MV-4-11 (cell line): ENCODE results near the gene IRAG1.

ENCODE experiments used
- DNase-seq: peaks from one replicate; lab custom pipeline; 2025; lab: John Stamatoyannopoulos, UW

Gene IRAG1

DNA sequence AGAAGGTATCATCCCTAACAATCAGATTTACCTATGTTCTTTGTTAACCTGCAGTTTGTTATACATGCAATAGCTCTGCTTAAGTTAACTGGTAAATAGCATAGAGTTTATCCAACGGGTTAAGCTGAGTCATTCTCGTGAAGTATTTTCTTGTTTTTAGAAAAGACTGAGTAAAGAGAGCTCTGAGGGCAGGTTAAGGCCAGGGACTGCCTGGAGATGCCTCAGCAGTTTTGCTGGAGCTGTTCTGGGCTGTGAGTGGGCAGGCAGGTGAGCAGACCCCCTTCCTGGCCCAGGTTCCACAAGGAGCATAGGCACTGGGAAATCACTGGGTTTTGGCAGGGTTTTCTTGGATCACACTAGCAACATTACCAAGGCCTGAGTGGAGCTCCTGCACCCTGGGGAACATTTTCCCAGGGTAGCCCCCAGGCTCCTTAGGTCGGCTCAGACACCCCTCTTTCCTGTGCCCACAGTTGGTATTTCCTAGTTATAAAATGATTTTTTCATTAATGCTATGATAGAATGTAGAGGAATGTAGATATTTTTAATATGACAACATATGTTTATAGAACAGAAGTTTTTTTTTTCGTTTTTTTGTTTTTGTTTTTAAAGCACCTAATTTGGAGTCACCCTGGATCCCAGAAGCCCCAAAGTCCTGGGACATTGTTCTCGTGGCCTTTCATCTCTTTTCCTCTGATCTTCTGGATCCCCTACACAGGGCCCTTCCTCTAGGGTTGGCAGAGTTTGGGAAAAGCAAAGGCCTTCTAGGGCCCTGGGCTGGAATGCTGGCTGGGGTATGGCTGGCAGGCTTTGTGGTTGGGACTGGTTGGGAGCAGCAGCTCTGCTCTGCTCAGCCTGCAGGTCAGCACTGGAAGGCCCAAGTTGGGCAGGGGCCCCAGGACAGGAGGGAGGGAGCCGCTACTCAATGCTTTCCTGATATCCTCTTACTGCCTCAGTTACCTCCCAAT, 26.7 kb downstream of the IRAG1 start:
- DNase-seq = no peak

DNA sequence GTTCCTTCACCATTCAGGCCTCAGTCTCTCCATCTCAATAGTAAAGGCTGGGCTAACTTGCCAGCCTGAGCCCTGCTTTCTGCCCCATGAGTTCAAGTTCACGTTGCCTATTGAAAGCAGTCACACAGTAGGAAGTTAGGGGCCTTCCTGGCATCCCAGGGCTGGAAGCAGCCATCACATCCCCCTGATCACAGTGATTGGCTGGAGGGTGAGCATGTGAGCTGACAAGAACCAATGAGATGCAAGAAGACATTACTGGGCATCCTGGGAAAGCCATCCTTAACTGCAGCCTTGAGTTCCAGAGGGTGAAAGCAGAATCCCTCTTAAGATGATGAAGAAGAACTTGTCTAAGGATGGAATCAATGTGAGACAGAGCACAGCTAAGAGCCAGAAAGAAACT, 29.1 kb downstream of the IRAG1 start:
- no peak for DNase-seq

DNA sequence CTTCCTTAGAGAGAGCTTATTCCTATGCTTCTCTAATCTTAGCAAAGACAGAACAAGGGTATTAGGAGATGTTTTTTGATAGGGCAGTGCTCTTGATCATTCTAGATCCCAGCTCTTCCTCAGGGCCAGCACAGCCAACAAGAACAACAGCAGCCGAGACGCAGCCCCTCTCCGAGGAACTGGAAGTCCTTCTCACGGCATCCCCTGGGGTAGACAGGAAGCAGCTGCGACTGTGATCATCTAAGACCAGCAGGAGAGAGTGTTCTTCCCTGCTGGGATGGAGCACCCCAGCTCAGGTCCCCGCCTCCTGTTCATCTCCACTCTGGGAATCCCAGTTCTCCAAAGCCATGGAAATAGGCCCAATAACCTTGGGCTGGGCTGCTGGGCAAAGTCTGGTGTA, 29.6 kb downstream of the IRAG1 start:
- no peak for DNase-seq

DNA sequence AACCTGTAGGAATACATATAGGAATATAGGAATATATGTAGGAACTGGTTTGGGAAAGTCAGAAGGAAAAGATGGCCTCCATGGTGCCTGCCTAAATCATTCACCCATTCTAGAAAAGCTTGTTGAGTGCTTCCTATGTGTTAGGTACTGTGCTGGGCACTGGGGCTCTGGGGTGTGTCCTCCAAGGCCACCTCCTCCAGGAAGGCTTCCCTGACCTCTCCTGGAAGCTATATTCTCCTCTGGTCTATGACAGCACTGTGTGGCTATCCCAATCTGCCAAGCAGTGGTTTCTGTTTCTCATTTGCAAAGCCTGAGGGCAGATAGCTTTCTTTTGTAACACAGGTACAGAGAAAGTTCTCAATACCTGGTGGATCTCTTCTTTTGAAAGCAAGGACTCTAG, 30.2 kb downstream of the IRAG1 start:
- no peak for DNase-seq

DNA sequence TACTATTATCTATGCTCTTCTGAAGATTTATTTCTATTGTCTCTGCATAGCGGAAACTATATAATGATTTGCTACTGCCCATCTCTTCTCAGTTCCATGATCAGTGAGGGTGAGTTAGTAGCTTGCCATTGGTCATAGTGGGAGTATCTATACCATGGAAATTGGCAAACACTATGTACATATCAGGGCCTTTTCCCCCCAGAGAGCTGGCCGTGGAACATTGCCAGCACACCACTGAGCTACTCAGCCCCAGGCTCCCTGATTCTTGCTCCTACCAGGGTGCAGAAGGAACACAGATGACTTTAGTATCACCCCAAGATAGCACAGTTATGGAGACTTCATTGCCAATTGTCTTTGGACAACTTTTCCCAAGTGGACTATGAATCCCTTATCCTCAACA, 33.2 kb downstream of the IRAG1 start:
- DNase-seq = no peak

DNA sequence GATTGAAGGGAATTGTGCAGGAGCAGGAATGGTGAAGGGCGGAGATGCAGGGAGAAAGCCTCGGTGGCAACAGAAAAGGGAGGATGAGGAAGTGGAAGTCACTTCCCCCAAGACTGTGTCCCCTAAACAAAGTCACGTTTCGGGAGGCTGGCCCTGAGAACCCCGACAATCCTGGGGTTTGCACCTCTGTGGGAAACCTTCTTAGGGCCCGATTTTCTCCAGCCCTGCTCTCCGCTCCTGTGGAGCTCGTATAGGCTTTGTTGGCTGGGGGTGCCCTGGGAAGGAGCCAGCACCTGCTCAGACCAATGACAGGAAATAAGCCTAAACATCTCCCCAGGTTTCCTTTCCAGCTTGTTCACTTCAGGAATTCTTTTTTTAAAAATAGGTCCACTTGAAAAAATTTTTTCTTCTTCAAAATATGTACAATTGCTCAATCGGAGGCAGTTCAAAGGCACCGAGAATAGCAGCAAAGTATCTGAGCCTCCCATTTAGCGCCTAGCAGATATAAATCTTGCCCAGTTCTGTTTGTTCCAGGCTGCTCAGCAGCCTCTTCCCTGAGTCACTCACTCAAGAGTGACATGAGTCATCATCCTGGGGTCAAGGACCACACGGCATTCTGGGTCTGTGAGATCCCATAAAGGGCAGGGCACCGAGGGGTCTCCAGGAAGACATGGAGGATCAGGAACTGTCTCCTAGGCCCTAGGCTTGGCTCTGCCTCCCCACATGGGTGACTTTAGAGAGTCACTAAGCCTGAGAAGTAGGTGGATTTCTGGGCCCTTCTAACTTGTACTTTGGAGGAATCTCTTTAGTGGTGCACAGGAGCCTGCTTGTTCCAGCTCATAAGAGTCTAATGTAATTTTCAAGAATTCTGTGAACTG, 34.0 kb downstream of the IRAG1 start:
- peak; percentile 85 for DNase-seq

DNA sequence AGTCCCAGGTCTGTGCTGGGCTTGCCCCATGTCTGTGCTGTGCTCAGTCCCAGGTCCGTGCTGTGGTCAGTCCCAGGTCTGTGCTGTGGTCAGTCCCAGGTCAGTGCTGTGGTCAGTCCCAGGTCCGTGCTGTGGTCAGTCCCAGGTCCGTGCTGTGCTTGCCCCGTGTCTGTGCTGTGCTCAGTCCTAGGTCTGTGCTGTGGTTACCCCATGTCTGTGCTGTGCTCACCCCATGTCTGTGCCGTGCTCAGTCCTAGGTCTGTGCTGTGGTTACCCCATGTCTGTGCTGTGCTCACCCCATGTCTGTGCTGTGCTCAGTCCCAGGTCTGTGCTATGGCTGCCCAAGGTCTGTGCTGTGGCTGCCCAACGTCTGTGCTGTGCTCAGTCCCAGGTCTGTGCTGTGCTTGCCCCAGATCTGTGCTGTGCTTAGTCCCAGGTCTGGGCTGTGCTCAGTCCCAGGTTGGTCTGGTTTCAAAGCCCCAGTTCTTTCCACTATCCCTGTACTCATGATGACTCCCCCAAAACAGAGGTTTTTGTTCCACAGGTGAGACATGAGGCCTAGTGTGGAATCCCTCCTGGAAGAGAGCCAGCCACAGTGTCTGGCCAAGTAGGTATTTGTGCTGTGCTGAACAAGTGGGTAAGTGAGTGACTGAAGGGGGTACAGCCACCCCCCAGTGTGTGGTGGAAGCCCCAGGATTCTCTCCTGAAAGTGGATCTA, 34.8 kb downstream of the IRAG1 start:
- DNase-seq = no peak

DNA sequence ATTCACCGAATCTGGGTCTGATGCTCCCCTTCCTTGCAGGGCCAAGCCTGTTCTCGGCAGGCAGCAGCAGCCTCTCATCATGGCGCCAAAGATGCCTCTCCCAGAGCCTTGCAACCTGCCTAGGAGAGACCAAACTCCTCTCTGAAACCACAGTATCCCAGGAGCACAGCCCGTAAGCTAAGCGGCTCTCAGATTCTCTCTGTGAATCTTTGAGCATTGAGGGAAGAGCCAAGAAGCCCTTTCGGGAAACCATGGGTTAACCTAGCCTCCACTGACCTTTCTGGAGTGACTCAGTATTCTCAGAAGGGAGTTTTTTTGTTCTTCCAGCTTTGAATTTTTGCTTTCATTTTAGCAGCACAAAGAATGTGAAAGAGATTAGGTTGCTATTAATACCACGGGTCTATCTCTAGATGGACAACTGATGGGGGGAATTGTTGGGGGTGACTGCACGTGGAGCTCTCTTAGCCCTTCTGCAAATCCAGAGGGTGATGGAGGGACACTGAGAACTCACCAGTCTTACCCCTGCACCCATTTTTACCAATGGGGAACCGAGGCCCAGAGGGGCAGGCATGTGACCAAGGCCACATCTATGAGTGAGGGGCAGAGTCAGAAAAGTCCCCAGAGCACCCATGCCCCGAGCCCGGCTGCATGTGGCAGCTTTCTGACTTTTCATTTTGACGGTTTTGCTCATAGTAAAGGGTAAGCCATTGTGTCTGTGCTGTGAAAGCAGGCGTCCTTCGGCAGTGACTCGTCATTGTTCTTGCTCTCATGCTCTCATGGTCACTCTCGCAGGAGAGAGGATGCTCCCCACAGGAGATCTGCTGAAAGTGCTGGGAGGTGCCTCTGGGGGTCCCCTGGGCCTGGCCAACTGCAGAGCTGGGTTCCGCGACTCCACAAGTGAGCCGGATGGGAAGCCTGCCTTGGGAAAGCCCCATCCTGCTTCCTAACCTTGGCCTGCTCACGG, 36.0 kb downstream of the IRAG1 start:
- peak; percentile 57 for DNase-seq

DNA sequence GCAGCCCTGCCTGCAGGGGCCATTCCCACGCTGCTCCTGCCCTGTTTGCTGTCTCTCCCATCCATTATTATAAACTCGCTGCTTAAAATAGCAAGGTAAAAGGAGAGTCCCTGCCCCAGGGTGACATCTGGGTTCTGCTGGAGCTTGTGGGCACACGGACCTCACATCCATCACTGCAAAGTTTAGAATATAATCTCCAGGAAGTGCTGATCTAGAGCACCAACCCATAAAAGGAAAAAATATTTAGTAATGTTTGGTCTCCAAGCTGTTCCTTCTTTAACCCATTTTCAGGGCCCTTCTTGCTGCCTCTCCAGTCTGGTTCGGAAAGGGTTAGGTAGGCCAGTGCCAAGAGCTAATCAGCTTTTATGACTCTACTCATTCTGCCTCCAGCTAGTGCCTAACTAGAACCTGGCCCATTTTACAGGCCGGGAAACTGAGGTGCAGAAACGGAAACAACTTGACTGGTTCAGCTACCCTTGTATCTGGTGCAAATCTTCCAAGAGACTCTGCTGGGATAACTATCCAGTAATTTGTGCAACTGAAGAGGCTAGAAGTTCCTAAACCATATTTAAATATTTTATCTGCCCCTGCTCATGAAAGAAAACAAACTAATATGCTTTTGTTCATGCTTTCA, 37.5 kb downstream of the IRAG1 start:
- DNase-seq = peak; percentile 38

DNA sequence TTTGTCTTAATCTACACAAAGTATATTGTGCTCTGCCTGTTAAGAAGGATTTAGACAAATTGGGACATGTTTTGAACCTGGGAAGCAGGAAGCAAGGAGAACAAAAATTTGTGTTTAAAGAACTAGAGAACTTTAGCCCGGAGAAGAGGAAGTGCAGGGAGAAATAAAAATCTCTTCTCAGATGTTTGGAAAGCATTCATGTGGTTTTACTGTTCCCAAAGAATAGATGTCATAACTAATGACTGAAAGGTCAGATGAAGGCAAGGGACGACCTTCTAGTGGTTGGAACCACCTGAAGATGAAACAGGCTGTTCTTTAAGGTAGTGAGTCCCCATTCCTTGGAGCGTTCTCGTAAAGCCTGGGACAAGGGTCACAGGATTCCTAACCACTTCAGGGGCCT, 38.3 kb downstream of the IRAG1 start:
- DNase-seq = peak; percentile 69

DNA sequence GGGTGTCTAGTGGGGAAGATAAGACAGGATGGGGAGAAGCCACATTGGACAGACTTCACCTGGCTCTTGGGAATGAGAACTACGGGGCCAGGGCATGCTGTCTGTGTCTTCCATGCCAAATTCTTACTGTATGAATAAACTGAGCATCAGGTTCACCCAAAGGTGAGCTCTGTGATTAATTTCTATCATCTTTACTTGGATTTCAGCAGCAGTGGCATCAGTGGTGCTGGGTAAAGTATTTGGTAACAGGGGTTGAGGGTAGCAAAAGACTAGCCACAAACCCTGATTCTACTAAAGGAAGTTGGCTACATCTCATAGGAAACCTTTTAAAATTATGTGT, 38.8 kb downstream of the IRAG1 start:
- DNase-seq = no peak

DNA sequence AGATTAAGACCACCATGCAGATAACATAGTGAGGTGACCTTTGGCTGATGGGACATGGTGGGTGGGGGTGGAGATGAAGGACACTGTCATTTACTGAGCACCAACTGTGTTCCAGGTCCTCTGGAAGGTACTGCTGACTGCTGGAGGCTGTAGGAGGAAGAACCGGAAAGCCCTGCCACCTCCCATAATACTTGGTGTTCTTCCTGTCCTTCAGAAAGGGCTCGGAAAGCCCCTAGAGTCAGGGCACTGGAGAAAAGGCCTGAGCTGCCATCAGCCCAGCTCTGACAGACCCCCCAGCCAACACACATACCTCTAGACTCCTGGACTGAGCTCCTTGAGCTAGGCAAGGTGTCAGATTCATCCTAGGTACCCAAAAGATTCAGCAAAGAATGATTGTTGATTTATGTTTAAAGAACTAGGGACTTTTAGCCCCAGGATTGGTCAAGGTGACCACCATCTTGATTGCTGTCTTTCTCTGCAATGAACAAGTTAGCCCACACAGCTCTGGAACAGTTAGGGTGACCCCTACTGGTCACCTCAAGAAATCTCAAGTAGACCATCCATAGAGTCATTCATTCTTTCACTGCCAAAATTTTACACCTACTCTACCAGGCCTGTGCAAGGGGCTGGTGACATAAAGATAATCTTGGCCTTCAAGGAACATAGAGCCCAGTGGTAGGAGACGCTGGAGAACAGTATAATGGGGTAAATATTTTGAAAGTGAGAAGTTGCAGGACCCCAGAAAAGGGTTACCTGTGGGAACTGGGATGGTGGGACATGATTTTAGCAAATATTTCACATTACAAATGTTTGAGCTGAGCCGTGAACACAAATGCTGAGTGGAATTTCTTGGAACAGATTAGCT, 39.4 kb downstream of the IRAG1 start:
- DNase-seq = peak; percentile 71

DNA sequence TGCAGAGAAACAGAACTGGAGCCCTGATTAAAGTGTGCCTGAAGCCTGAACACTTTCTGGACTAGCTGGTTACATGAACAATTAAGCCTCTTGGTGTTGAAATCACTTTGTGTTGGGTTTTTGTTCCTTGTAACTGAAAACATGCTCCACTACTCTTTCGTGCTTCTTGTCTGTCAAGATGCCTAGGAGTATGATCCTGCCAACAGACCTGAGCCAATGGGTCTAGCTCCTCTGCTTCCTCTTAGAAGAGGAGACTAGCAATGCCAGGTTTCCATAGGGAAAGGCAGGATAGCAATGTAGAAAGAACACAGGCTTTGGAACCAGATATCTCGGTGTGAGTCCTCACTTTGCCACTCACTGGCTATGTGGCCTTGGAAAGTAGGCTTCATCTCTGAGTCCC, 40.3 kb downstream of the IRAG1 start:
- peak; percentile 47 for DNase-seq

DNA sequence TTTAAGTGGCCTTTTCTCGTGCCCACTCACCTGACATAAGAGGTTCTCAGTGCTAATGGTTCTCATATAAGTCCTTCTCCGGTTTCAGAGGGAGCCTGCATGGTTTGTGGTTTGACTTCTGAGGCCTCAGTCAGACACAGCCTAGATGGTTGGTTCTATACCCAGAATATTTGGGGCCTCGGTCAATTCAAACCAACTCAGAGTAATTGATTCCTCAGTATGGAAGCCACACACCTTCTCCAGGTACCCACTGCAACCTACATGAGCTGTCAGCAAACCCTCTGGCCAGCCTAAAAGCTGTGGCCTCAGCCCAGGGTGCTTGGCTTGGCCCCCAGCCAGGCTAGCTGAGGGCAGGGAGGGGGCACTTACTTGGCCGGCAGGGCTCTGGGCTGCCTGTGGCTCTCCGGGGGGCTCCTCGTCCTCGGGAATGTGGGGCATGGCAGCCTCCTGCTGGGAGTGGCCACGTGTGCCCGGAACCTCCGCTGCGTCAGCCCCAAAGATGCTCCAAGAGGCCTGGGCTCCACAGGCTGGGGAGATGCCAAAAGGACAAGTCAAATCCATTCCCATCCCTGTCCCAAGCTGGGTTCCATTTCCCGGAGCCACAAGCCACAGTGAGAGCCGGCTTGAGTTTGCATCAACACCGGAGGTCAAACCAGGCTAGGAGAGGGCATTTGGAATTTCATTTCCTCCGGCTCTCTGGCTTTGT, 41.7 kb downstream of the IRAG1 start:
- no peak for DNase-seq

DNA sequence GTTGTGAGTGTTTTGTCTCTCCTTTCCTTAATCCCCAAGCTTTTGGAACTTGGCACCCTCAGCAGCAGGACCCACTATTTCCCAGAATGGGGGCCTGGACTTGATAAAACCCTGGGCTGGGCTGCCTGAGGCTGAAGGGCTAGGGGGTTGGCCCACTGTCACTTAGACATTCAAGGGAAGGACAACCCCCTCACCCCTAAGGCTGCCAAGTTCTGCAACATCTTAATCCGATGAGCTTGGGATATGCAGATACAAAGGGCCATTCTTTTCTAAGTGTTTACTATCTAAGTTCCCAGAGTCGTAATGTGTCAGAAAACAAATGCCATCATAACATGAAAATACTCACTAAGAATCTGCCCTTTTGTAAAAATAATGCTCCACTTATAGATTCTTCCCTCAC, 42.9 kb downstream of the IRAG1 start:
- DNase-seq = no peak

DNA sequence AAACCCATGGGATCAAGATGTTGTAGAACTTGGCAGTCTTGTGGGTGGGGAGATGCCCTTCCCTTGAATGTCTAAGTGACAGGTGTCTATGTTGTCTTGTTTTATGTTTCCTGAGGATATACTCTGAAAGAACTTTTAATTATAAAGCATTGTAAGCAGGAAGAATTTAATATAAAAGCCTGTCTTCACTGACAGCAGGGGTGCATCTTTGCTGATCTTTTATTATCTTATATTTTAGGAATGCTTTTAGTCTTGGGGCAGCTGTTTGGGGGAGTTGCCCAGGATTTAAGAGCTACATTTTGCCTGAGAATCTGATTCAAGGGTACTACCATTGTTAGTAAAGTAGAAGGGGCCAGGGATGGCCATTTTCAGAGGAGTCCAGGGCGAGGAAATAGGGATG, 43.4 kb downstream of the IRAG1 start:
- DNase-seq = no peak

DNA sequence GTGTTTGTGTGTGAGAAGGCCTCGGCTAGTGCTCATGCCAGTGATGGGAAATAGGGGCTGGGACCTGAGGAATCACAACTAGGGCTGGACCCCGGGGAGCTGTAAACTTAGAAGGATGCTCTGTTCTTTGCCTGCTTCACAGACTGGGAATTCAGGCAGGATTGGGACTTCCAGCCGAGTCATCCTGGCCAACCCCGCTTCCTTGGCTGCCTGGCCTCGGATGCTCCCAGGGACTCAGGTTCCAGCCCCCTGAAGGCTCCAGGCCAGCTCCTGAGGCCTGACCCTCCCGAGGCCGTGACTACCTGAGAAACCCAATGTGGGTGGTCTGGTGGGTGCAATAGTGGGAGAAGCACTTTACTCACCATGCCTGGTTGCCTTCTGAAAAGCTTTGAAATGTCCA, 44.7 kb downstream of the IRAG1 start:
- DNase-seq = no peak

DNA sequence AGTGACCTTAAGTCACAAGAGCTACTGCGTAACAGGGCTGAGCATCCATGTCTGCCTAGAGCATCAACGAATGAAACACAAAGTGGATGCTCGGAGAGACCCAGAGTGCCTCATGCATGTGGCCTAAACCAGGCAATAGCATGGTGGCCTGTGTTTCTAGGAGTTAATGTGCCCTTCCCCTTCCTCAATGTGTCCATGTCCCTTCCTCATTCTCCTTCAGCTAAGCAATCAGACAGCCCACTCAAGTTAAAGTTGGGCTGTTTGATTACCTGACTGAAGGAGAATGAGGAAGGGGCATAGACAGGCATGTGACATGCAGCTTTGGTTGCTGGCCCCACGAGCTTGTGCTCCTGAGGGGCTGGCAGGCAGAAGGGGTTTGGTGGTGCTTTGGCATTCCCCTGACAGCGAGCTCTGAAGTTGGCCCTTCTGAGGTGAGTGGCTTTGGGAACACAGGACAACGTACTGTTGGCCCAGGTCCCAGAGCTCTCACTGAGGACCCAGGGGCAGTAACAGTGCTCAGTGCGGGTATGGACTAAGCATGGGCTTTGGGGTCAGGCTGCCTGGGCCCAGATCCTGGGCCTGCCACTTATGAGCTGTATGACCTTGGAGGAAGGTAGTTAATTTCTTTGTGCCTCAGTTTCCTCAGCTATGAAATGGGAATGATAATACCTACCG, 46.7 kb downstream of the IRAG1 start:
- no peak for DNase-seq

DNA sequence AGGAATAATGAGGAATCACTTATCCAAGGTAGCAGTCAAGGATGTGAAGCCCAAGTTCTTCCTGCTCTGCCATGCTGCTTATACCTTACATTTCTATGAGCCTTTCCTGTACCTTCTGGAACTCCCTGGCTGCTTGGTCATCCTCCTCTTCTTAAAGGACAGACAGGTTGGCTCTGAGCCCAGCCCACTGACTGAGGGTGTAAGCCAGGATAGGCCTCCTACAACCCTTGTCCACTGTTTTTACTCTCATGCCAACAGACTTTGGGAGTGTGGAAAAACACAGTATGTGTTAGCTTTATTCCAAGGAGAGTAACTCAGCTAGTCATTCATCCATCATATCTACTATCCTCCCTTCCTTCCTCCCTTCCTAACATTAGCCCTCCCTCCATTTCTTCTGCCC, 47.5 kb downstream of the IRAG1 start:
- DNase-seq = no peak
